IPS-NIHi7 (cell line): Measurements from ENCODE around the gene STX2.

ENCODE experiments used
- DNase-seq: peaks from one replicate; pipeline ENCODE4 v3.0.0; 2012; ENCODE audit warnings: mixed read lengths; ENCODE audit errors: extremely low spot score

STX2 gene

DNA sequence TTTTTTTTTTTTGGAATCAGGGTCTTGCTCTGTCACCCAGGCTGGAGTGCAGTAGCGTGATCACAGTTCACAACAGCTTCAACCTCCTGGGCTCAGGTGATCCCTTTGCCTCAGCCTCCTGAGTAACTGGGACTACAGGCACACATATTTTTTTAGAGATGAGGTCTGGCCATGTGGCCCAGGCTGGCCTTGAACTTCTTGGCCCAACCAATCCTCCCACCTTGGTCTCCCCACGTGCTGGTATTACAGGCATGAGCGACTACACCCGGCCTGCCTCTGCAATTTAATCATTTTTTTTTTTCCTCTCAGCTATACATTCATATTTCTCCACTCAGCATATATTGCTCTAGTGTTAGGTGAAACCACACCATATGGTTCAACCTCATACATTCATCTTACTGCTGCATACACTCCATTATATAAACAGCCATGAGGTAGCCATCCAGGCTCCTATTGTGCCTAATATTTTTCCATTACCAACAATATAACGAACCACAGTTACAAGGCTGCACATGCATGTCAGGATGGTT, 7.1 kb downstream of the STX2 start:
- no peak for DNase-seq

DNA sequence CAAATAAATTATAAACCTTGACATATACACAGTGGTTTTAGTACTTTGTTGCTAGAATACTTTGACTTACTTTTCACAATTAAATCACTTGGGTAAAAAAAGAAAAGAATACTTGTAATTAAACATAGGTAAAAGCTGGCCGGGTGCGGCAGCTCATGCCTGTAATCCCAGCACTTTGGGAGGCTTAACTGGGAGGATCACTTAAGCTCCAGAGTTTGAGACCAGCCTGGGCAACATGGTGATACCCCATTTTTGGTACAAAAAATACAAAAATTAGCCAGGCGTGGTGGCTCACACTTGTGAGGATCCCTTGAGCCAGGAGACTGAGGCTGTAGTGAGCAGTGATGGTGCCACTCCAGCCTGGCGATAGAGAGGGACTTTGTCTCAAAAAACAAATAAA, 7.8 kb downstream of the STX2 start:
- DNase-seq: no peak

DNA sequence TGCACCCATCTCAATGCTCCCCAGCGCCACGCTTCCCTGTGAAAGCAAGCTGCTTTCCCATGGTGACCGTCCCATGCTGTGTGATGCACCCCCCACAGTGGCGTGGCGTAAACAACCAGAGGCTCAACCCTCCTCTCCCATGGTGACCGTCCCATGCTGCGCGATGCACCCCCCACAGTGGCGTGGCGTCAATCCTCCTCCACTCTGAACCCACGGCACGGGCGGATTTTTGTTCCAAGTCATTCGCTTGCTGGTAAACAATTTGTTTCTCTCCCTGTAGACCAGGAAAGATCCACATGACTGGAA, 8.9 kb downstream of the STX2 start:
- no peak for DNase-seq

DNA sequence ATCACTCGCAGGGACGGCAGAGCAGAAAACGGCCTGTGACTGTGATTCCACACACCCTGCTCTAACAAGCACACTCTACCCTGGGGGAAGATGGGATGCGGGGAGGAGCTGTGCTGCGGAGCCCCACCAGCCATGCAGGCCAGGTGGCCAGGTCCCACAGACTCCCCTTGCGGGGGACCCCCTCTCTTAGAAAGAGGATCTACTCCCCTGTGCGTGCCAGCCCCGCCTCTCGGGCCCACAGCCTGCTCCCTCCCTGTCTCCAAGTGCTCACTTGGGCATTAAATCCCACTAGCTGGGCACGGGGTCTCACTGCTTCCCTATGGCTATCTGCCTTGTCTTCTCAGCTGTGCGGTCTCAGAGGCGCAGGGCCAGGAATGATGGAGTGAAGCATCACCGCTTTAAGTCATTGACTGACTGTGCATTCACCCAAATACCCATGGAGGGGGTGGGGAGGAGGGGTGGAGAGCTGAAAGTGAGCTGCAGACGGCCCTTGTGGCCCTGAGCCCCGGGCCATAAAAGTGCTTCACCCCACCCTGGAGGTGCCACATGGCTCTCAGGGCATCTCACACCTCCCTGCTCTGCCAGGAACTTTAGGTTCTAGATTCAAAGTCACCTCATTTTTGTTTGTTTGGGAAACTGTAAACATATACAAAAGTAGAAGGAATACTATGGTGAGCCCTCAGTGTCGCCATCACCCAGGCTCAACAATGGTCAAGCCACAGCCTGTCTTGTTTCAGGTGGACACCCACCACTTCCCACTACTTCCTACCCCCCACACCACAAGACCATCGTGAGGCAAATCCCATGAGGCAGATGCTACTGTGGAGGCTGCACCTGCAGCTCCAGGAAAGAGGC, 9.4 kb downstream of the STX2 start:
- DNase-seq: no peak

DNA sequence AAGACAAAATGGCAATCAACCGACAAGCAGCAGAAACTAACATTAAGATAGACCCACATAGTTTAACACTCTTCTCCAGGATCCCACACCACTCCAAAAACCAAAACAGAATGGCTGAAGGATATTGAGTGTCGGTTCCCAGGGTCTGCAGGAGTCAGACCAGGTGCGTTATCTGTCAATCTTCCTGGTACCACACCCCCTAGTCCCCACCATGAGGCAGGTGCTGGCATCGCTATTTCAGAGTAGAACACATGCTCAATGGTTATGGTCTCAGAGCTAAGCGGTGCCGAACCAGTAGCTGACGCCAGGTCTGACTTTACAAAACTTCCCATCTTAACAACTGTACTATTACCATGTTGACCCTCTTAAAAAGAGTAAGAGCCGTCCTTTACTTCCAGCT, 10.2 kb downstream of the STX2 start:
- DNase-seq: no peak

DNA sequence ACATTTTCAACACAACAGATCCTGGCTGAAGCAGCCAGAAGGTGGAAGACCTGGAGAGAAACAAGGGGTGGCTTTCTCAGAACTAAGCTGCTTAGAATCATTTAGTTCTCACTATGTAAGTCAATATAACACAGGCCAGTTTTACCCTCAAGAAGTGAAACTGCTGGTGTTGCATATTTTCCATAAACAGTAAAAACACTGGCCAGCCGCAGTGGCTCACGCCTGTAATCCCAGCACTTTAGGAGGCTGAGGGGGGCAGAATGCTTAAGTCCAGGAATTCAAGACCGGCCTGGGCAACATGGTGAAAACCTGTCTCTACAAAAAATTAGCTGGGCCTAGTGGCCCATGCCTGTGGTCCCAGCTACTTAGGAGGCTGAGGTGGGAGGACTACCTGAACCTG, 11.6 kb downstream of the STX2 start:
- DNase-seq: no peak

DNA sequence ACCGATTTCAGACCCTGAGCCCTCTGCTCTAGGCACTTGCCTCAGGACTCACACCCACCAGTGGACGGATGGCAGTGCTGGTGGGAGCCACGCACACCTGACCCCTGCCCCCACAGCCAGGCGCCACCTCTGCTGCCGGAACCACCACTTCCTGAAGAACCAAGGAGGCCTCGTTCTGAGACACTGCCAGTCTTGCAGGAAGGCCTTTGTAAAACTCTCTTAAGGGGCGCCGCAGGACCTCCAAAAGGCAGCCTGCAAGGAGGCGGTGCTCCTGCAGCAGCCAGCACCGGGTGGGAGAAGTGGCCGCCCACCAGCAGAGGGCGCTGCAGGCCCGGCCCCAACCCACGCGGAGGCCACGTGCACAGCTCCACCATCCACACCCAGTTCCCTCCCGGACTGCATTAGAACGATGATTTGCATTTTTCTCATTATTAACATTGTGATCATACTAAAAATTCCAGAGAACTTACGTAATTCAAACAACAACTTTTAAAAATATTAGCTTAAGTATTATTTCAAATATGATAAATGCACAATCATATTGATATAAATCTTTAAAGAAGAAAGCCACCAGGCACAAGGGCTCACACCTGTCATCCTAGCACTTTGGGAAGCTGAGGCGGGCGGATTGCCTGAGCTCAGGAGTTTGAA, 12.8 kb downstream of the STX2 start:
- DNase-seq: peak; percentile 82

DNA sequence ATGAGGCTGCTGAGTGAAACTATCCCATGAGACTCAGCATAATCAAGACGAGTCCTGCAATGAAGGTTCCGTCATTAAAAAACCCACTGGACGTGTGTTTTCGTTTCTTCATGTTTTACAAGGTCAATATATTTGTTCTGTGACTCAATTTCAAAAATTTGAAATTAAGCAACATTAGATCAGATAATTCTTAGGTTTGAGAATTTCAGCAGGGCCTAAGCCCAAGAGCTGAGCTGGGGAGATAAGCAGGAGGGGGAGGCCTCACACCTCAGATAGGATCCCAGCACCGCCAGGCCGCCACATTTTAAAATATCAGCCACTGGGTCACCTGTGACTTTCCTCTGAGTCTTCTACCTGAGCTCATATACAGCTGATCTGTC, 13.3 kb downstream of the STX2 start:
- DNase-seq: no peak

DNA sequence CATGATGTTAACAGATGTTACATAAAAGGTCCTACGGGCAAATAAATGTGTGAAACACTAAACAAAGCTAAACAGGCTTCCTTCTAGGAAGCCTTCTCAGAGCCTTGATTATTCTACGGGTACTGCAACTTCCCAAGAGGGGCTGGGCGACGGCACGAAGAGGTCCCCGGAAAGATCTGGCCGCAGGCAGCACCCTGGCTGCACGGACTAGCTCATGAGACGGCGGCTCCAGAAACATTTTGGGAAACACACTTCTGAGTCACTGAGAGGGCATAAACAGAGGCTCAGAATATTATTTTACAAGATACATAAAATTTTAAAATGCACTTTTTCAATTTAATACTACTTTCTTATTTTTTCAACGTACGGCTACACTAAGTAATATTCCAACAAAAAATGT, 19.4 kb downstream of the STX2 start:
- DNase-seq: no peak

DNA sequence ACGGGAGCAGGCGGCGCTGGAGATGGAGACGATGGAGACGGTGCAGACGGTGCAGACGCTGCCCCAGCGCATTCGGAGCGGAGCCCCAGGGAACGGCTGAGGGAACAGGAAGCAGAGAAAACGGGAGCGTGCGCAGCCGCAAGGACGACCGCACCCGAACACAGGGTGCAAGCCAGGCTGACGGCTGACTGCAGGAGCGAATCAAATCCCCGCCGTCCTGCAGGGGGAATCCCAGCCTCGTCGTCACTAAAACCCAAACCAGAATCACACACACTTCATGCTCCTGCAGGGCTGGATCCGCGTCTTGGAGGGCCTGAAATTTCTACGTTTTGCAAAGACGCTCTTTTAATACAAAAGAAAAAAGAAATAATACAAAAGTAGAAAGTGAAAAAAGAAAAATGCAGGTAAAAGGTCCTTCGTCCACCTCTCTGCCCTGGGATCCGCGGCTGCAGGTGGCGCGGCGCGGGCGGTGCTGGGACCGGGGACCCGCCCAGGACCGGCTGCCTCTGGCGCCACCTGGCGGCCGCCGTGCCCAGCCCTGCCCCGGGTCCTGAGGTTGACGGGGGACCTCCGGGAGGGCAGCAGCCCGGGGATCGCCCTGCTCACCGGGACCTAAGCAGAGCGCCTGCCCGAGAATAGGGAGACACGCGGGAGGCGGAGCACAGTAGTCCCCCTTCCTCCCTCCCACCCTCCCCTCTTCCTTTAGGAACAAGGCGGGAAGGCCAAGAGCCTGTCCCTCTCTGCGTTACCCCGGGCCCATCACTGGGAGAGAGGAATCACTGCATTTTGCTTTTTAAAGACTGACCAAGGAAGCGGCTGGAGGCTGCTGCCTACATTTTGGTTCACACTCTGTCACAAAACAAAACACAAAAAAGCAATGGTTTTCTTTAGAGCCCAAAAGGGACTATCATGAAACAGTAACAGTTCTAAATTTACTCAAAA, 20.1 kb downstream of the STX2 start:
- DNase-seq: peak; percentile 94

DNA sequence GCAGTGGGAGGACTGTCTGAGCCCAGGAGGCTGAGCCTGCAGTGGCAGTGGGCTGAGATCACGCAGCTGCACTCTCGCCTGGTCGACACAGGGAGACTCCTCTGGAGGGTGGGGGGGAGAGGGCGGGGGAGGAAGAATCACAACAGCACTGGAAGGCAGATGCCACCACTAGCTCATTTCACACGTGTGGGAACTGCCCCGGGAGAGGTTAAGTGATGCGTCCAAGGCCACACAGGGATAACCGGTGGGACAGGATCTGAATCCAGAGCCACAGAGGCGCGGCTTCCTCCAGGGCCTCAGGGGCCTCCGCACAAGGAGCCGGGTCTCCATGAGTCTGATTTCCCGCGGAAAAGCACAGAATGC, 20.8 kb downstream of the STX2 start:
- DNase-seq: no peak

DNA sequence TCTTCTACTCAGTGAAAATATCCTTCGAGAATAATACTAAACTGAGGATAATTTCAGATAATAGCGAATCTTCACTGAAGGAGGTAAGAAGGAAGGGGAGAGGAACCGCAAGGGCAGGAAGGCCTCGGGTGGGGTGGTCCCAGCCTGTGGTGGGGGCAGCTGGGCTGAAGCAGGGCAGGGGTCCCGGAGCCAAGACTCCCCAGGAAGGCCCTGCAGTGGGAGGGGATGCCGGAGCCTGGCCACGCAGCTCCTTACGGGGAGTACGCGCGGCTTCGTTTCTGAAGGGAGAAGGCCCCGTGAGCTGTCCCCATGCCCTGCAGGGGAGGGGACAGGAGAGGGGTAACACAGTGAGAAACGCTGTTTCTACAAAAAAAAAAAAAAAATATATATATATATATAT, 21.2 kb downstream of the STX2 start:
- no peak for DNase-seq

DNA sequence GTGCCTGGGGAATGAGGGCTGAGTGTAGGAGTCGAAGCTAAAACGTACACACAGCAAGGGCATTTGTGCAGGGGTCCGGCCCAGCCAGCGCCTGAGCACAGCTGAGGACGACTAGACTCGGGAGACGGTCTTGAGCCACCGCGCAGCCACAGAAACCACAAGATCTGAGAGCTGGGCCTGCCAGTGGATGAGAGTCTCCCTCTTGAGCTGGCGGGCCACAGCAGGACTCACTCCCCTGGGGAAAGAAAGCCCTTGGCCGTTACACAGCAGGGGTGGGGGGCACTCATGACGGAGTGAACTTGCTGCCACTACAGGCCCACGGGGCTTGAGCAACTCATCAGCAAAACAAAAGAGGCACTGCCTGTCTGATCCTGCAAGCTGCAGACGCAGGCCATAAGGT, 23.0 kb downstream of the STX2 start:
- no peak for DNase-seq

DNA sequence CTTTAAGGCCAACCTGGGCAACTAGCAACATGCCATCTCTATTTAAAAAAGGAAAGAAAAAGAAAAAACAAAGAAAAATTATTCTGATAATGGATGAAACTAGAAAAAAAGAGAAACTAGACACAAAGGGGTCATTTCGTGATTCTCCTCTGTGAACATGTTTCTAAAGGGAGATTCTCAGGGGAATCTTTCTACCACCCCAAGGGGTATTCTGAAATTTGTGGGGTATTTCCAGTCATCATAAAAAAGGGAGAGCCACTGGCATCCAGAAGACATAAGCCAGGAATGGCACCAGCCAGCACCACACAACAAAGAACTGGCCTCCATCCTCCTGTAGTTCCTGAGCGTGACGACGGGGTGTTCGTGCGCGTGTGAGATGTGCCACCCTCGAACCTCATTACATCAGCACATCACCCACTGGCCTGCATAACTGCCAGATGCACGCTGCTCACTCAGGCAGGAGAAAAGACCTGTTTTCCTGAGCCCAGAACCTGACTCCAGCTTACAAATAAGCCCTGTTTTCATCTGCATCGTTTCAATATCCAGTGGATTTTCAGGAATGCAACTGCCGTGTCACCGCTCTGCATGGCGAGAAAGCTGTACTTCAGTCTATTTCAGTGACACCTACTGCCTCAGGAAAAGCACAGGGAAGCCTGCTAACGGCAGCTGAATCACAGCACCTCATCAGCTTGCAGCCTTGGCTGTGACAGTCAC, 23.9 kb downstream of the STX2 start:
- DNase-seq: no peak

DNA sequence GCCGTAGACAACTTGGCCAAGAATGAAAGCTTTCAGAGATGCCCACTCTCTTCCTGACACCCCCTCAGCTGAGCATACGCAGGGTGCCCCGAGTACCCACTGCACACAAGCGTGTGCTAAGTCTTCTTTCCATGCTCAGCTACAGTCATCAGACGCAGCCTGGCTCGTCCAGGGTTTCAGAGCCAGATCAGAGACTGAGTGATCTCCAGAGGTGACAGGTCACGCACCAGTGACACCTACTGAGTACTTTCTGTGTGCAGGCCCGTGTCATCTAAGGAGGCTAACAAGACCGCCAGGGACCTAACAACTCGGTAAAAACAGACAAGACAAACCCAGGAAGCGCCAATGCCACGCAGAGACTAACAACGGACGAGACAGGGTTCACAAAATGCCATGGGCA, 25.1 kb downstream of the STX2 start:
- DNase-seq: no peak

DNA sequence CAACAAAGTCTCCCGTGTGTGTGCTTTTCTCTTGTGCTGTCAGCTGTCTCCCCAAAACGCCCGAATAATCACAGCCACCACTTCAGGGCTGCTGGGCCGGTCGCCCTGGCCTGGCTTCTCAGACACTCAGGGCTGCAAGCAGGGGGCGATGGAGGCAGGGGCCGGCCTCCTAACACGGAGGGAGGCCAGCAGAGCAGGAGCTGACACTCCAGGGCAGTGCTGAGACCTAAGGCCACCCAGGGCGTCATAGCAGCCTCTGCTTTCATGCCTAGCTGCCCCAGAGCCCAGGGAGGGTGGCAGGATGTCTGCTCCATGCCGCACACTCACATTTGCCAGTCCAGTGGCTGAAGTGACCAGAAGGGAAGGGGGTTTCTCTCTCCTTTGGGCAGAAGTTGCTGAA, 25.6 kb downstream of the STX2 start:
- DNase-seq: peak; percentile 50

DNA sequence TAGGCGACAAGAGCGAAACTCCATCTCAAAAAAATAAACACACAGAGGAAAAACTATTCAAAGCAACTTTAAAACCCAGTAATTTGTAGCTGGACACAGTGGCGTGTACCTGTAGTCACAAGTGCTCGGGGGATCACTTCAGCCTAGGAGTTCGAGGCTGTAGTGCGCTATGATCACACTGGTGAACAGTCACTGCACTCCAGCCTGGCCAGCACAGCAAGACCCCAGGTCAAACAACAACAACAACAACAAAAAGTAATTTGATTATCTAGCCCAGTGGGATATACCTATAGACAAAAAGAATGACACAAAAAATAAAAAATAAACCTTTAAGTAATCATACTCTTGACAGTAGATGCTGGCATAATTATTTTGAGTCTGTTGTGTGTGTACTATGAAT, 29.3 kb downstream of the STX2 start:
- no peak for DNase-seq

DNA sequence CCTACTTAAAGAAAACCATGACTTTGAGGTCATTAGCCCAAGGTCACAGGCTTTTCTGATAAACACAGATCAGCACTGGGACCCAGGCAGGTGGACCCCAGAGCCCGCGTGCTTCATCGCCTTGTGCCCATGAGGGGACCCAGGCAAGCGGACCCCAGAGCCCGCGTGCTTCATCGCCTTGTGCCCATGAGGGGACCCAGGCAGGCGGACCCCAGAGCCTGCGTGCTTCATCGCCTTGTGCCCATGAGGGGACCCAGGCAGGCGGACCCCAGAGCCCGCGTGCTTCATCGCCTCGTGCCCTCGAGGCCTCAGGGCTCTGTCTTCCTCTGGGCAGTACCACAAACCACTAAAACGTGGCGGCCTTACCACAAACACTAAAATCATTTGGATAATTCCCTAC, 31.7 kb downstream of the STX2 start:
- DNase-seq: no peak

DNA sequence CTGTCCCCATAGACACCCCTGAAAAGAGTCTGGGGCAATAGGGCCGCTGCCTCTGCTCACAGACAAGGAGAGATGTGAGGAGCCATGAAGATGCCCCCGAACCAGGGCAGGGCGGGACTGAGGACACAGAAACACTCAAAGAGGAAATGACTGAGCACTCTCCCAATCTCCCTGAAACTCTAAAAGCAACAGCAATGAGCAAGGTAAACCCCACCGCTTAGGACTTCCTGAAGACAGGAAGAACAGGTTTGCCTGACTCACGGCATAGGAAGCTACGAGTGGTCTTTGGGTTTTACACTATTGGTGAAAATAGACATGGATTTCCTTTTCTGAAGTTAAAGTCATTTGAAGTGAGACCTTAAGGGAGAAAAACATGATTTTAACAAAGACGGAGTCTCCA, 32.5 kb downstream of the STX2 start:
- DNase-seq: no peak

DNA sequence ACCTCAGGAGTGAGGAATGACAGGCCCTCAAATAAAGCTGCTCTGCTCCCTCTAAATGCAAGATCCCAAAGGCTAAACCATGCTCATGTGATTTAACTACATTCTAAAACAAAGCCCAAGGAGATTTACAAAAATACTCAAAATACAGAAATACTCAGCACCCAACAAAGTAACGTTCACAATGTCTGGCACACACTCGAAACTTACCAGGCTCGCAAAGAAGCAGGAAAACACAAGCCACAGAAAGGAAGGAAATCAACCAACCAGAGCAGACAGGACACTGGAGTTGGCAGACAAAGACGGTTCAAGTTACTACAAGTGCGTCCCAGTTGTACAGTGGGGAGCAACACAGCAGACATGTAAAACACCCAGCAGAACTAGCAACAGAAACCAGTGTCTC, 33.4 kb downstream of the STX2 start:
- DNase-seq: no peak

DNA sequence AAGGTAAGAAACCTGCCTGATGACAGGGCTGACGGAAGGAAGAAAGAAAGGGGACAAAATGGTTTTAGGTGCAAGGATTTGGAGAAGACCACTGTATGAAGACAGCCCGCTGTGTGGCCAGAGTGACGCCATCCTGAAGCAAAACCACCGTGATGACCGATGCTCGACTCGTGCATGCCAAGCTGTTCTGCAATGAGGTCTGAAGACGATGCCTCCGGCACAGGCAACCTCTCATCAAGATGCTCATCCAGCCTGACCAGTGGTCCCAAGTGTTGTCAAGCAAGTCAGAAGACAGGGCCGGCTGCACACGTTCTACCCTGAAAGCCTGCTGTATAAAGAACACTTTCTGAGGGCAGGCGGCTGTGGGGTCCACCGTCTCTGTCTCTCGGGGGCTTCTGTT, 34.8 kb downstream of the STX2 start:
- DNase-seq: no peak

DNA sequence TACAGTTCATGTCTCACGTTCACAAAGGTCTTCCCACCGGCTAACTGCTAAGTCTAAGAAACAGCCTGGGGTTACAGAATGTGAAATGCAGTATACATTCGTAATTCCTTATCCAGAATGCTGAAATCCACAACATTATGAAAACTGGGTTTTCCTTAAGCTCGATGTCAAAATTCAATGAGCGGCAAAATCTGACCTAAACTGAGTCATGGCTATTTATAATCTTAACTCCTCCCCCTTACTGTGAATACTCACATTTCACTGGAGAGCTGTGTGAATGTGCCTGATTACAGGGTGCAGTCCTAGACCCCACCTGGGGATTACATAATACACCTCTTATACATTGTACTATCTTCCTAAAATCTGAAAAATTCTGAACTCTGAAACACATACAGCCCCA, 35.3 kb downstream of the STX2 start:
- no peak for DNase-seq
